Measurements from ENCODE around the gene ESCO1. TPM values are rescaled to one million over a fixed set of nuclear protein-coding genes. Genes with fewer than 3 reads are reported as not detected.

ESCO1 gene
- total and polyA plus RNA-seq, 2 of the 13 experiments (the other 11 are each of a cell fraction or from before 2014, with no cell fraction given), result 6.3 to 19.4 TPM

GRCh38 chr18:21612125-21613039 is 11.9 kb upstream of the ESCO1 start, which contains the start of gene SNRPD1 (continued):
- TF ChIP-seq MYC (CRISPR knock-in tag; IDR thresholded peaks at IDR 0.05; ENCODE audit: borderline replicate concordance) (peak; percentile 100), ZNF879 (CRISPR knock-in tag; IDR thresholded peaks at IDR 0.05) (no peak; the same call in 1 of the 2 replicates), ZKSCAN5 (CRISPR knock-in tag; IDR thresholded peaks at IDR 0.05) (no peak), POGK (CRISPR knock-in tag; conservative IDR thresholded peaks at IDR 0.05) (peak; percentile 92), ZNF512B (CRISPR knock-in tag; IDR thresholded peaks at IDR 0.05; ENCODE audit: borderline replicate concordance) (peak; percentile 85; the same call in 1 of the 2 replicates), GTF2F1 (IDR thresholded peaks at IDR 0.05; ENCODE audit: low read length) (no peak), ZNF891 (CRISPR knock-in tag; IDR thresholded peaks at IDR 0.05) (peak; percentile 91), HOXD1 (CRISPR knock-in tag; IDR thresholded peaks at IDR 0.05) (peak; percentile 88; the same call in 1 of the 2 replicates), ZNF75D (CRISPR knock-in tag; IDR thresholded peaks at IDR 0.05; ENCODE audit: borderline replicate concordance) (no peak), TCF12 (IDR thresholded peaks at IDR 0.05) (no peak), TCF12 (CRISPR knock-in tag; IDR thresholded peaks at IDR 0.05) (peak; percentile 2; the same call in 1 of the 2 replicates), ZNF672 (CRISPR knock-in tag; IDR thresholded peaks at IDR 0.05) (0 out of 2 replicates have a peak, but pooled peaks have one; percentile 44), HDAC1 (CRISPR knock-in tag; IDR thresholded peaks at IDR 0.05) (peak; percentile 98), ZSCAN9 (CRISPR knock-in tag; IDR thresholded peaks at IDR 0.05; ENCODE audit: borderline replicate concordance) (peak; percentile 89), ZNF713 (CRISPR knock-in tag; IDR thresholded peaks at IDR 0.05) (peak; percentile 91; the same call in 1 of the 2 replicates), ZNF549 (CRISPR knock-in tag; IDR thresholded peaks at IDR 0.05) (peak; percentile 64; the same call in 1 of the 2 replicates), ARHGAP35 (CRISPR knock-in tag; IDR thresholded peaks at IDR 0.05; ENCODE audit: borderline replicate concordance) (peak; percentile 93; the same call in 1 of the 2 replicates), SNAPC4 (CRISPR knock-in tag; IDR thresholded peaks at IDR 0.05) (peak; percentile 84; the same call in 1 of the 2 replicates)
